AG04450 (cell line): ENCODE results near the gene TWF1. TPM values are rescaled to one million over a fixed set of nuclear protein-coding genes. Genes with fewer than 3 reads are reported as not detected.

Experiments
- CTCF ChIA-PET: fragments of 300-600, 350-600 bp; formaldehyde crosslinking; extraction: SDS; loops from one replicate; lab custom pipeline; 2022; ENCODE audit warnings: antibody characterized with exemption, inconsistent platforms; lab: Charles Lee
- POLR2A ChIA-PET: fragments of 350-600 bp; formaldehyde crosslinking; extraction: SDS; loops from one replicate; lab custom pipeline; 2021; ENCODE audit warnings: antibody characterized with exemption, inconsistent platforms; lab: Yijun Ruan, JAX
- DNase-seq: peaks from one replicate; pipeline ENCODE4 v3.0.0-alpha.2; 2011; ENCODE audit warnings: low read depth, low spot score
- H3K27ac ChIP-seq: one replicate; pipeline ENCODE4 v1.5.1; 2012; ENCODE audit warnings: low read depth, low read length, control low read depth
- H3K27me3 ChIP-seq: one replicate; pipeline ENCODE4 v1.6.0; 2012; ENCODE audit warnings: low read length; ENCODE audit not compliant: control insufficient read depth, insufficient read depth
- H3K4me3 ChIP-seq: 2 replicates; pipeline ENCODE4 v1.5.1; 2011; ENCODE audit warnings: mild to moderate bottlenecking, low read depth, low read length, control low read depth
- H3K9me3 ChIP-seq: 2 replicates; pipeline ENCODE4 v1.5.1; 2012; ENCODE audit warnings: low read length; ENCODE audit not compliant: control insufficient read depth, insufficient read depth
- polyA plus RNA-seq: library from polyadenylated mRNA; depleted of rRNA; stranded (reverse); fragments of >200 nt; gene quantifications from 2 replicates; pipeline ENCODE4 v1.2.3, GENCODE V29; 2011
- TF ChIP-seq, protein P1 (sequence below): IDR thresholded peaks from 2 replicates; pipeline ENCODE4 v1.5.1; 2011; ENCODE audit warnings: low read depth, low read length, control low read depth, inconsistent platforms

The TWF1 gene
- polyA plus RNA-seq, 1 experiment = 147 TPM

DNA sequence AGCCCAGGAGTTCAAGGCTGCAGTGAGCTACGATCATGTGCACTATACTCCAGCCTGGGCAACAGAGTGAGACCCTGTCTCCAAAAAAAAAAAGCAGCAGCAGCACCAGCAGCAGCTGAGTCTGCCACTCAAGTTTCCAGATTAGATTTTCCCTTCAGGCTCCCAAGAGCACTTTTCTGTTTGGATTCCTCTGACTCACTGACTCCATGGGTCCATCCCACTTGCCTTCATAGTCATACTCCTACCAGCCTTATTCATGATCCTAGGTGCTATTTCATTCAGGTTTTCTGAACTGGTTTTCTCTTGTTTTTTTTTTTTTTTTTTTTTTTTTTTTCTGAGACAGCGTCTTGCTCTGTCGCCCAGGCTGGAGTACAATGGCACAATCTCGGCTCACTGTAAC is 6.8 kb upstream of the TWF1 start:
- H3K4me3 ChIP-seq = no peak overlapping the region
- TF ChIP-seq, protein P1, sequence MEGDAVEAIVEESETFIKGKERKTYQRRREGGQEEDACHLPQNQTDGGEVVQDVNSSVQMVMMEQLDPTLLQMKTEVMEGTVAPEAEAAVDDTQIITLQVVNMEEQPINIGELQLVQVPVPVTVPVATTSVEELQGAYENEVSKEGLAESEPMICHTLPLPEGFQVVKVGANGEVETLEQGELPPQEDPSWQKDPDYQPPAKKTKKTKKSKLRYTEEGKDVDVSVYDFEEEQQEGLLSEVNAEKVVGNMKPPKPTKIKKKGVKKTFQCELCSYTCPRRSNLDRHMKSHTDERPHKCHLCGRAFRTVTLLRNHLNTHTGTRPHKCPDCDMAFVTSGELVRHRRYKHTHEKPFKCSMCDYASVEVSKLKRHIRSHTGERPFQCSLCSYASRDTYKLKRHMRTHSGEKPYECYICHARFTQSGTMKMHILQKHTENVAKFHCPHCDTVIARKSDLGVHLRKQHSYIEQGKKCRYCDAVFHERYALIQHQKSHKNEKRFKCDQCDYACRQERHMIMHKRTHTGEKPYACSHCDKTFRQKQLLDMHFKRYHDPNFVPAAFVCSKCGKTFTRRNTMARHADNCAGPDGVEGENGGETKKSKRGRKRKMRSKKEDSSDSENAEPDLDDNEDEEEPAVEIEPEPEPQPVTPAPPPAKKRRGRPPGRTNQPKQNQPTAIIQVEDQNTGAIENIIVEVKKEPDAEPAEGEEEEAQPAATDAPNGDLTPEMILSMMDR = no peak
- DNase-seq = no peak
- H3K27ac ChIP-seq = no peak overlapping the region
- CTCF ChIA-PET = interaction anchor here (0.7 to 1.1 kb wide), 2 partner anchors 70 to 247 kb away, joined by 3 read pairs; no protein-coding TSS in a partner anchor
- POLR2A ChIA-PET = no interaction called here
- H3K27me3 ChIP-seq = no peaks in the 10 kb centered on the region
- H3K9me3 ChIP-seq = no peaks in the 10 kb centered on the region

DNA sequence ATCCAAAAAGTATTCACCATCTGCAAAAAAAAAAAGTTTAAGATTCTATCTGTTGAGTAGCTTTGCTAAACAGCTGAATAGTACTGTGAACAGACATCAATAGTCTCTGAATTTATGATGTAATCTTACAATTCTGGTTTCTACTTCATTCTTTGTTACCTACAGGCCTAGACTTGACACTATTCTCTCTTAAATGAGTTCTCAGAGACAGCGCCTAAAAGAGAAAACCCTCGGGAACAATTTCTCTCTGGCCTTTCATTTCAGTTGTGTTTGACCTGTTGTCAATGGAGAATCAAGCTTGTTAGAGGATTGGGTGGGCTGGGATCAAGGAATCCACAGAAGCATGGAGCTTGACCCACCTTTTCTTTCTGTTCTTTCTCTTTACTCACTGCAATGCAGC is 5.9 kb upstream of the TWF1 start:
- no peak overlapping the region for H3K27ac ChIP-seq
- no peak for DNase-seq
- TF ChIP-seq, protein P1 = no peak
- ChIA-PET CTCF (interaction anchor here (0.5 to 0.6 kb wide), 2 partner anchors 70 to 205 kb away, joined by 4 to 9 read pairs; no protein-coding TSS in a partner anchor), POLR2A (no interaction called here)
- no peak overlapping the region for H3K4me3 ChIP-seq
- H3K9me3 ChIP-seq = no peaks in the 10 kb centered on the region
- no peaks in the 10 kb centered on the region for H3K27me3 ChIP-seq

DNA sequence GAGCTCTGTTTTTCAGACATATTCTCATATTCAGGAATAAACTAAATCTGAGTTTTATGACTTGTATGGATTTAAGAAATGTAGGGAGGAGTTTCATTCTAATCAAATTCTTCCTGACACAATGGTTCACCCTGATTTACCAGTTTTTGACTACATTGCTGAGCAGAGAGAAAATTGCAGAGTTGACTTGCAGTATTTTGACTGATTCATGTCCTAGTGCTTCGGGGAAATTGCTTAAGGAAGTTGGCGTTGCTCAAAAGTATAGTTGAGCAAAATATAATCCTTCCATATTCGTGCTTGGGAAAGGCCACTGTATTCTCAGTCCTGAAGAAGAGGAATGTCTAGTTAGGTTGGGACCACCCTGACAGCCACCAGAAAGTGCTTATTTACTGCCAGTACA is 1.3 kb upstream of the TWF1 start:
- POLR2A ChIA-PET = interaction anchor here (2.7 kb wide), 1 partner anchor 29 kb away, joined by 22 read pairs; the partner anchor contains the start of gene TMEM117
- Histone ChIP-seq H3K27ac (no peak overlapping the region), H3K9me3 (no peaks in the 10 kb centered on the region), H3K4me3 (no peak overlapping the region), H3K27me3 (no peaks in the 10 kb centered on the region)
- no peak for DNase-seq
- CTCF ChIA-PET = interaction anchor here (1.3 to 2.5 kb wide), 3 partner anchors 10 to 75 kb away, joined by 4 to 8 read pairs (median 7); no protein-coding TSS in a partner anchor
- TF ChIP-seq, protein P1 = no peak

DNA sequence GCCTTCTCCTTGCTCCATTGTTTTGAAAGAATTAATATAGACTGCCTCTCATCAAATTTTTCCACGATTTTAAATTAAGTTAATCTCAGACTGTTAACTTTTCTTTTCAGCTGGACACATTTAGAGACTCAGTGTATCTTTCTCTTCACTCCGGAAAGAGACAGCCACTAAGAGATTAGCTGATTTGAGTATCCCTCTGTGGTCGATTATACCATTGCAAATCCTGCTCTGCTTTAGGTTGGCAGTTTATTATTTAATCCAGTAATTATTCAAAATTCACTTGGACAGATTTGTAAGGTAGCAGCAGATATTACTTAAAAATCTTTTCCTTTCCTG is 588 bp upstream of the TWF1 start:
- Histone ChIP-seq H3K9me3 (no peaks in the 10 kb centered on the region), H3K4me3 (peak overlapping the region; percentile 87), H3K27me3 (no peaks in the 10 kb centered on the region), H3K27ac (no peak overlapping the region)
- ChIA-PET CTCF (interaction anchor here (0.9 to 2.5 kb wide), 5 partner anchors 9 to 76 kb away, joined by 3 to 25 read pairs (median 7); no protein-coding TSS in a partner anchor), POLR2A (interaction anchor here (2.0 to 2.7 kb wide), 2 partner anchors 23 to 29 kb away, joined by 8 to 22 read pairs; partner anchors contain the start of gene TMEM117)
- TF ChIP-seq, protein P1 = no peak
- no peak for DNase-seq

DNA sequence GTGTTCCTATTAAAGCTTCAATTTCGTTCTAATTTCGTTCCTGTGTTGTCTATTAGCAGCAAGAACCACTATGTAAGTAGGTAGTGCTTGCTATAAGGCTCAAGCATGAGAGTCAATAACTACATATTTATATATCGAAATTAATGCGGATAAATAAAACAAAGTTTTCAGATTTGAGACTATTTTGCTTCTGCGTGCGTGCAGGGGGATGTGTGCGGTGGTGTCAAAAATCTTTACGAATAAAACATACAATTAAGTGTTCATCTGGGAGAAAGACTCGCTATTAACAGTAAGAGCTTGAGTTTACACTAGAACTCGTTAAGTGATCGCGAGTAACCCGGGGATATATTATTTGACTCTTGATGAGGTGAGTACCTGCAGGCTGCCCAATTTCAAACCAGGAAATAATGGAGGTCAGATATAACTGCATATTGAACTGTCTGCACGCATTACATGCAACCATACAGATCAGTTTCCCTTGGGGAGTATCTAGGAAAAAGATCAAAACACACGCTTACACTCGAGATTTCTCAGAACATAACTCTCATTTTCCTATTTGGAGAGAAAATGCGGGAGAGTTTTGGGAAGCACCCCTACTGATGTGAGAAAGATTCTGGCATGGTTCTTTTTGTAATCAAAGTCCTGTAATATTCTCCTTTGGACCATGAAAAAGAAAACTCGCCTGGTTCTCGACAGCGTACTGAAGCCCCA is 813 bp downstream of the TWF1 start:
- H3K4me3 ChIP-seq = peak overlapping the region; percentile 87
- no peak for DNase-seq
- H3K27me3 ChIP-seq = no peaks in the 10 kb centered on the region
- ChIA-PET CTCF (interaction anchor here (1.6 to 2.5 kb wide), 3 partner anchors 9 to 77 kb away, joined by 6 to 25 read pairs (median 7); no protein-coding TSS in a partner anchor), POLR2A (interaction anchor here (0.7 to 2.7 kb wide), 7 partner anchors 14 to 77 kb away, joined by 3 to 22 read pairs (median 3); partner anchors contain the start of genes IRAK4, PUS7L and TMEM117)
- H3K27ac ChIP-seq = peak overlapping the region; percentile 32
- H3K9me3 ChIP-seq = no peaks in the 10 kb centered on the region
- TF ChIP-seq, protein P1 = no peak
